Measurements from ENCODE around the gene LGSN. TPM values are rescaled to one million over a fixed set of nuclear protein-coding genes. Genes with fewer than 3 reads are reported as not detected.

LGSN gene
- total and polyA plus RNA-seq, 2 experiments from 2014 or later = 0.15 to 0.45 TPM

DNA sequence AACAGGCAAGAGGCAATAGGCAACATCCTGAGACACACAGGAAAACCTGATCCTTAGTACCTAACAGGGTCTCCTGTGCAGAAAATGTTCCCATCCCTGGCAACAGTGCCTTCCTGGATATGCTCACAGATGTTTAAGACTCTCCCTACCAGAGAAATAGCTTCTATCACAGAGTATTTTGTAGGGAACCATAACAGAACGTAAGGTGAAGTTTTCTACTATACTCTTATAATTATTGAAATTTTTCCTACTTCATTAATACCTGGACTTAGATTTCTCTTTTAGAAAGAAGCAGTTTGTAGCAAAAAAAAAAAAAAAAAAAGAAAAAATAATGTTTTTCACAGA, 33.5 kb upstream of the LGSN start:
- H3K4me3 ChIP-seq = no peak overlapping the region
- H3F3A ChIP-seq (replicated peaks; ENCODE audit: low read depth) = no peaks in the 10 kb centered on the region
- H3K9me3 Mint-ChIP-seq = peaks cover 13% of the 10 kb centered on the region
- no peaks in the 10 kb centered on the region for H3K36me3 ChIP-seq (ENCODE audit: insufficient read depth)
- H3K4me1 ChIP-seq (ENCODE audit: insufficient read depth) = no peaks in the 10 kb centered on the region
- H3K4me3 Mint-ChIP-seq = no peak overlapping the region
- ATAC-seq (no peak), DNase-seq (ENCODE audit: low spot score) (no peak)
- H3K27me3 Mint-ChIP-seq (ENCODE audit: insufficient read depth, low read depth, poor library complexity) = no peaks in the 10 kb centered on the region
- H3K27ac ChIP-seq (ENCODE audit: low read depth) = no peak overlapping the region
- no peaks in the 10 kb centered on the region for H3K27me3 ChIP-seq (ENCODE audit: insufficient read depth)
- no peak overlapping the region for H3K4me2 ChIP-seq
- TF ChIP-seq ZNF114 (CRISPR knock-in tag; IDR thresholded peaks at IDR 0.05) = no peak
- no peak for TF ChIP-seq EZH2 (IDR thresholded peaks at IDR 0.05; ENCODE audit: low read depth, unreplicated experiment)
- no peak for TF ChIP-seq ZNF331 (CRISPR knock-in tag; IDR thresholded peaks at IDR 0.05; ENCODE audit: low read depth)
- TF ChIP-seq, protein P1, sequence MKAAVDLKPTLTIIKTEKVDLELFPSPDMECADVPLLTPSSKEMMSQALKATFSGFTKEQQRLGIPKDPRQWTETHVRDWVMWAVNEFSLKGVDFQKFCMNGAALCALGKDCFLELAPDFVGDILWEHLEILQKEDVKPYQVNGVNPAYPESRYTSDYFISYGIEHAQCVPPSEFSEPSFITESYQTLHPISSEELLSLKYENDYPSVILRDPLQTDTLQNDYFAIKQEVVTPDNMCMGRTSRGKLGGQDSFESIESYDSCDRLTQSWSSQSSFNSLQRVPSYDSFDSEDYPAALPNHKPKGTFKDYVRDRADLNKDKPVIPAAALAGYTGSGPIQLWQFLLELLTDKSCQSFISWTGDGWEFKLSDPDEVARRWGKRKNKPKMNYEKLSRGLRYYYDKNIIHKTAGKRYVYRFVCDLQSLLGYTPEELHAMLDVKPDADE (IDR thresholded peaks at IDR 0.05) = no peak
- TF ChIP-seq, protein P2, sequence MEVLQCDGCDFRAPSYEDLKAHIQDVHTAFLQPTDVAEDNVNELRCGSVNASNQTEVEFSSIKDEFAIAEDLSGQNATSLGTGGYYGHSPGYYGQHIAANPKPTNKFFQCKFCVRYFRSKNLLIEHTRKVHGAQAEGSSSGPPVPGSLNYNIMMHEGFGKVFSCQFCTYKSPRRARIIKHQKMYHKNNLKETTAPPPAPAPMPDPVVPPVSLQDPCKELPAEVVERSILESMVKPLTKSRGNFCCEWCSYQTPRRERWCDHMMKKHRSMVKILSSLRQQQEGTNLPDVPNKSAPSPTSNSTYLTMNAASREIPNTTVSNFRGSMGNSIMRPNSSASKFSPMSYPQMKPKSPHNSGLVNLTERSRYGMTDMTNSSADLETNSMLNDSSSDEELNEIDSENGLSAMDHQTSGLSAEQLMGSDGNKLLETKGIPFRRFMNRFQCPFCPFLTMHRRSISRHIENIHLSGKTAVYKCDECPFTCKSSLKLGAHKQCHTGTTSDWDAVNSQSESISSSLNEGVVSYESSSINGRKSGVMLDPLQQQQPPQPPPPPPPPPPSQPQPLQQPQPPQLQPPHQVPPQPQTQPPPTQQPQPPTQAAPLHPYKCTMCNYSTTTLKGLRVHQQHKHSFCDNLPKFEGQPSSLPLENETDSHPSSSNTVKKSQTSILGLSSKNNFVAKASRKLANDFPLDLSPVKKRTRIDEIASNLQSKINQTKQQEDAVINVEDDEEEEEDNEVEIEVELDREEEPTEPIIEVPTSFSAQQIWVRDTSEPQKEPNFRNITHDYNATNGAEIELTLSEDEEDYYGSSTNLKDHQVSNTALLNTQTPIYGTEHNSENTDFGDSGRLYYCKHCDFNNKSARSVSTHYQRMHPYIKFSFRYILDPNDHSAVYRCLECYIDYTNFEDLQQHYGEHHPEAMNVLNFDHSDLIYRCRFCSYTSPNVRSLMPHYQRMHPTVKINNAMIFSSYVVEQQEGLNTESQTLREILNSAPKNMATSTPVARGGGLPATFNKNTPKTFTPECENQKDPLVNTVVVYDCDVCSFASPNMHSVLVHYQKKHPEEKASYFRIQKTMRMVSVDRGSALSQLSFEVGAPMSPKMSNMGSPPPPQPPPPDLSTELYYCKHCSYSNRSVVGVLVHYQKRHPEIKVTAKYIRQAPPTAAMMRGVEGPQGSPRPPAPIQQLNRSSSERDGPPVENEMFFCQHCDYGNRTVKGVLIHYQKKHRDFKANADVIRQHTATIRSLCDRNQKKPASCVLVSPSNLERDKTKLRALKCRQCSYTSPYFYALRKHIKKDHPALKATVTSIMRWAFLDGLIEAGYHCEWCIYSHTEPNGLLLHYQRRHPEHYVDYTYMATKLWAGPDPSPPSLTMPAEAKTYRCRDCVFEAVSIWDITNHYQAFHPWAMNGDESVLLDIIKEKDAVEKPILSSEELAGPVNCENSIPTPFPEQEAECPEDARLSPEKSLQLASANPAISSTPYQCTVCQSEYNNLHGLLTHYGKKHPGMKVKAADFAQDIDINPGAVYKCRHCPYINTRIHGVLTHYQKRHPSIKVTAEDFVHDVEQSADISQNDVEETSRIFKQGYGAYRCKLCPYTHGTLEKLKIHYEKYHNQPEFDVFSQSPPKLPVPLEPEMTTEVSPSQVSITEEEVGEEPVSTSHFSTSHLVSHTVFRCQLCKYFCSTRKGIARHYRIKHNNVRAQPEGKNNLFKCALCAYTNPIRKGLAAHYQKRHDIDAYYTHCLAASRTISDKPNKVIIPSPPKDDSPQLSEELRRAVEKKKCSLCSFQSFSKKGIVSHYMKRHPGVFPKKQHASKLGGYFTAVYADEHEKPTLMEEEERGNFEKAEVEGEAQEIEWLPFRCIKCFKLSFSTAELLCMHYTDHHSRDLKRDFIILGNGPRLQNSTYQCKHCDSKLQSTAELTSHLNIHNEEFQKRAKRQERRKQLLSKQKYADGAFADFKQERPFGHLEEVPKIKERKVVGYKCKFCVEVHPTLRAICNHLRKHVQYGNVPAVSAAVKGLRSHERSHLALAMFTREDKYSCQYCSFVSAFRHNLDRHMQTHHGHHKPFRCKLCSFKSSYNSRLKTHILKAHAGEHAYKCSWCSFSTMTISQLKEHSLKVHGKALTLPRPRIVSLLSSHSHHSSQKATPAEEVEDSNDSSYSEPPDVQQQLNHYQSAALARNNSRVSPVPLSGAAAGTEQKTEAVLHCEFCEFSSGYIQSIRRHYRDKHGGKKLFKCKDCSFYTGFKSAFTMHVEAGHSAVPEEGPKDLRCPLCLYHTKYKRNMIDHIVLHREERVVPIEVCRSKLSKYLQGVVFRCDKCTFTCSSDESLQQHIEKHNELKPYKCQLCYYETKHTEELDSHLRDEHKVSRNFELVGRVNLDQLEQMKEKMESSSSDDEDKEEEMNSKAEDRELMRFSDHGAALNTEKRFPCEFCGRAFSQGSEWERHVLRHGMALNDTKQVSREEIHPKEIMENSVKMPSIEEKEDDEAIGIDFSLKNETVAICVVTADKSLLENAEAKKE (CRISPR knock-in tag; IDR thresholded peaks at IDR 0.05) = no peak
- TF ChIP-seq CREB1 (CRISPR knock-in tag; IDR thresholded peaks at IDR 0.05; ENCODE audit: low read depth) = no peak
- TF ChIP-seq JUNB (IDR thresholded peaks at IDR 0.05; ENCODE audit: unreplicated experiment) = no peak
- H3K36me3 Mint-ChIP-seq (ENCODE audit: low read depth) = no peaks in the 10 kb centered on the region; the same call in 2 of the 3 replicates
- no peaks in the 10 kb centered on the region for H3K79me2 ChIP-seq (replicated peaks; ENCODE audit: insufficient read depth)
- H2AFZ ChIP-seq = no peak overlapping the region
- no peaks in the 10 kb centered on the region for H3K9me2 ChIP-seq (ENCODE audit: insufficient read depth)
- no peaks in the 10 kb centered on the region for H3K4me1 Mint-ChIP-seq
- H3K27ac Mint-ChIP-seq = no peak overlapping the region
- H4K20me1 ChIP-seq (replicated peaks; ENCODE audit: insufficient read depth) = no peaks in the 10 kb centered on the region

Data from GM23338 (cell line).